Heart right ventricle (tissue), 16 donors: Measurements from ENCODE around the gene WASL. TPM values are rescaled to one million over a fixed set of nuclear protein-coding genes. Genes with fewer than 3 reads are reported as not detected.
A peak's percentile ranks its signal among the peaks of the same experiment; 100 is the strongest.

ENCODE experiments used
- ATAC-seq, 8 donors: fragments of 200-7000 bp; cut with Tn5 transposase; one replicate each; pipeline ENCODE4 v1.9.1; 2020; ENCODE audit warnings: mild to moderate bottlenecking in 8 of 8, moderate library complexity in 8 of 8, moderate number of reproducible peaks in 1 of 8
- DNase-seq, 2 donors: peaks; one replicate each; pipeline ENCODE4 v3.0.0-alpha.2; 2020
- H3K27ac ChIP-seq, 10 donors: fragments of 200-600 bp; sonication (generic) in 2 of 10; one replicate each; pipeline versions ENCODE4 v1.5.0 to v1.8.0; 2020 to 2022; ENCODE audit warnings: mild to moderate bottlenecking in 3 of 10
- H3K27me3 ChIP-seq, 7 donors: fragments of 200-600 bp; one replicate each; pipeline ENCODE4 v1.8.0; 2021 to 2022; ENCODE audit warnings: mild to moderate bottlenecking in 2 of 7
- H3K36me3 ChIP-seq, 9 donors: fragments of 200-600 bp; sonication (generic) in 1 of 9; one replicate each; pipeline versions ENCODE4 v1.5.0 to v1.8.0; 2020 to 2022; ENCODE audit warnings: mild to moderate bottlenecking in 2 of 9
- H3K4me1 ChIP-seq, 9 donors: fragments of 200-600 bp; sonication (generic) in 1 of 9; one replicate each; pipeline versions ENCODE4 v1.5.0 to v1.8.0; 2020 to 2022; ENCODE audit warnings: mild to moderate bottlenecking in 4 of 9
- H3K4me3 ChIP-seq, 10 donors: fragments of 200-600 bp; sonication (generic) in 2 of 10; one replicate each; pipeline versions ENCODE4 v1.5.0 to v1.8.0; 2020 to 2022; ENCODE audit warnings: mild to moderate bottlenecking in 7 of 10, moderate library complexity in 2 of 10
- H3K9me3 ChIP-seq, 11 donors: fragments of 200-600 bp in 10 of 11; sonication (generic) in 2 of 11; one replicate each; pipeline versions ENCODE4 v1.5.0 to v1.8.0; 2013 to 2022; ENCODE audit warnings: mild to moderate bottlenecking in 2 of 11, control low read depth in 1 of 11, moderate library complexity in 1 of 11
- WGBS, 2 donors: extraction: QIAGEN DNeasy Blood & Tissue Kit; methylation state at CpG; one replicate each; pipeline ENCODE4 v1.1.7; 2013; ENCODE audit warnings: inconsistent platforms in 1 of 2; 5-methylcytosine and 5-hydroxymethylcytosine counted together
- intact Hi-C, 10 donors: fragments of 100-400 bp; cut with DNase I; formaldehyde crosslinking; loops; one replicate each; pipeline versions ENCODE4 v1.11.1 to v1.14.2; 2022
- polyA plus RNA-seq, 2 donors: library from polyadenylated mRNA; stranded (reverse); fragments of 200-250 nt; gene quantifications; one replicate each; pipeline ENCODE4 v1.2.3, GENCODE V29; 2013
- total RNA-seq, 10 donors: library from RNA; stranded (reverse); fragmentation: NEBNext Ultra II Directional in 3 of 10; extraction: Animal tissue kit (Norgen Biotek cat#: 25700) in 3 of 10; gene quantifications; one replicate each; pipeline versions ENCODE4 v1.2.1 to v1.2.4, GENCODE V29; 2021 to 2023
- TF ChIP-seq, protein P1 (sequence below), 9 donors: fragments of 200-600 bp; sonication (generic) in 2 of 9; IDR thresholded peaks; one replicate each; pipeline versions ENCODE4 v1.5.0 to v1.8.0; 2021 to 2022; ENCODE audit warnings: antibody characterized with exemption in 9 of 9, mild to moderate bottlenecking in 5 of 9, moderate library complexity in 1 of 9
- donor health status: Arrhythmogenic right ventricular cardiomyopathy.
- donor health status: ischemic (EF 13 %, LVEDD 7.1; RV severe dilation, severe dysfunction).
- donor health status: healthy with polysubstance abuse.
- donor health status: DM: no; HTN: yes; CAD: no.
- donor health status: DM: no; HTN: no; CAD: no.
- donor health status: ischemic (EF 25% LVEDD 6.9; RV normal size, moderate dysfunction).
- donor health status: ischemic (EF 25% LVEDD 5.7; RV mildly dilated, moderate dysfunction).
- donor health status: healthy.
- donor health status: DM: yes; HTN: yes; CAD: no.
- donor health status: Ischemic cardiomyopathy.
- donor health status: ischemic (EF 35%, LVEDD 5.7; RV mildly dilated, moderate dysfunction).
- donor health status: nonischemic (EF 11% LVEDD 7.7; RV severe dilation, severe dysfunction).
- donor health status: DM: yes; HTN: yes; CAD: no.
- donor health status: PGD.
- donor health status: ischemic (EF 29% LVEDD 5.4; RV normal size, mild dysfunction).
- donor health status: nonischemic (EF 23%, LVEDD 6.1; RV moderate dilation, normal function).

The WASL gene
- total and polyA plus RNA-seq, 12 donors = 10.7 to 30.0 (median 24.8) TPM

DNA sequence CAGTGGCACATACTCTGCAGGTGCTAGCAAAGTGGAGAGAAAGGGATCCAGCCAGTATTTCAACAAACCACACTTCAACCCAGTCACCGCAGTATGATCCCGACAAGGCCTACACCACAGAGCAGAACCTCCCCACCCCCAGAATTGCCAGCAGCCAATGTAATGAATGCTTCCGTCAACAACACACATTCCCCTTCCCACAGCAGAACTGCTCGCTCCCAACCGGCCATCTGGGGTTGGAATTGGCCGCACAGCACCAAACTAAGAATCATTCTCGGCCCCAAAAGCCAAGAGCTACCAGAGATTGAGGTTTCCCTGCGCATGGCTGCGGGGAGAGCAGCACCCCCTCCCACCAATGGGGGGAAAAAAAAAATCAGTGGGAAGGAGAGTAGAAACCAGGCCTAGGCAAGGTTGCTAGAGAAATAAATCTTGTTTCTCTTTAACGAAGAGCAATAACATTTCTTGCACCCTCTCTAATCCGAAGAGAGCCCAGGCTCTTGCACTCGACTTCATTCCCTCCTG, 1.1 kb downstream of the WASL start:
- peak overlapping the region; percentile 80 to 95 (median 89) for H3K4me3 ChIP-seq
- TF ChIP-seq, protein P1, sequence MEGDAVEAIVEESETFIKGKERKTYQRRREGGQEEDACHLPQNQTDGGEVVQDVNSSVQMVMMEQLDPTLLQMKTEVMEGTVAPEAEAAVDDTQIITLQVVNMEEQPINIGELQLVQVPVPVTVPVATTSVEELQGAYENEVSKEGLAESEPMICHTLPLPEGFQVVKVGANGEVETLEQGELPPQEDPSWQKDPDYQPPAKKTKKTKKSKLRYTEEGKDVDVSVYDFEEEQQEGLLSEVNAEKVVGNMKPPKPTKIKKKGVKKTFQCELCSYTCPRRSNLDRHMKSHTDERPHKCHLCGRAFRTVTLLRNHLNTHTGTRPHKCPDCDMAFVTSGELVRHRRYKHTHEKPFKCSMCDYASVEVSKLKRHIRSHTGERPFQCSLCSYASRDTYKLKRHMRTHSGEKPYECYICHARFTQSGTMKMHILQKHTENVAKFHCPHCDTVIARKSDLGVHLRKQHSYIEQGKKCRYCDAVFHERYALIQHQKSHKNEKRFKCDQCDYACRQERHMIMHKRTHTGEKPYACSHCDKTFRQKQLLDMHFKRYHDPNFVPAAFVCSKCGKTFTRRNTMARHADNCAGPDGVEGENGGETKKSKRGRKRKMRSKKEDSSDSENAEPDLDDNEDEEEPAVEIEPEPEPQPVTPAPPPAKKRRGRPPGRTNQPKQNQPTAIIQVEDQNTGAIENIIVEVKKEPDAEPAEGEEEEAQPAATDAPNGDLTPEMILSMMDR (IDR thresholded peaks at IDR 0.05) = no peak
- 0% methylated on average over 12 of the region's 12 CpGs for WGBS, 2 donors
- peaks cover 0 to 85% (median 68%) of the 10 kb centered on the region in 9 donors for H3K4me1 ChIP-seq
- H3K27ac ChIP-seq = peak overlapping the region; percentile 94 to 99 (median 98)
- intact Hi-C loops = loop anchor here in 5 of 10 donors (2.0 to 10.0 kb wide), 8 partner anchors 35 to 193 kb away; partner anchors contain the start of gene NDUFA5 (in 3 of the 5)
- H3K9me3 ChIP-seq = no peaks in the 10 kb centered on the region
- H3K27me3 ChIP-seq = no peaks in the 10 kb centered on the region
- no peaks in the 10 kb centered on the region for H3K36me3 ChIP-seq
- ATAC-seq (peak in 7 of 8 donors; percentile 12 to 53 (median 42)), DNase-seq (peak; percentile 26 to 66)

DNA sequence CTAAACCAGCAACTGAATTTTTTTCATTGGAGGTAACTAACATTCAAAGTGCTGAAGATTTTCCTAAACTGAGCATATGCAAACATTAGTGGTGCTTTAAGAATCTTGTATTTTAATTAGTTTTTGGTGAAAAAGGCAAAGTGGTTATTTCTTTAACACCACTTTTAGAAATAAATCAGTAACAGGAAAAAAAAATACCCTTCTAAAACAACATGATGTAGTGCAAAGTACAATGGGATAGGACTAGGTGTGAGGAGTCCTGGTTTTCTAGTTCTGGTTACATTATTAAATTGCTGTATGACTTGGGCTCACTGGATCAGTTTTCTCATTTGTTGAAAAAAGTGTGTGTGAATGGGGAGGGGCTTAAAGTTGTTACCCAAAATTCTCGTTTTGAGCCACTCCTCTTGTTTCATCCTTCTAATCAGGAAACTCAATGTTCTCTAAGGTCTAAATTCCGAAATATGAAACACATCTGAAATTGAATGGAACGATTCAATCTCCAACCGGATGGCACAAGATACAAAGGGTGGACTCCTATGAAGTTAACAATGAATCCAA, 1.8 kb downstream of the WASL start:
- Histone ChIP-seq H3K4me3 (peak overlapping the region in 9 of 10 donors; percentile 80 to 95 (median 90)), H3K36me3 (no peaks in the 10 kb centered on the region), H3K27me3 (no peaks in the 10 kb centered on the region), H3K4me1 (peaks cover 0 to 85% (median 72%) of the 10 kb centered on the region in 9 donors), H3K27ac (peak overlapping the region in 8 of 10 donors; percentile 95 to 99 (median 98)), H3K9me3 (no peaks in the 10 kb centered on the region)
- TF ChIP-seq, protein P1 (IDR thresholded peaks at IDR 0.05) = no peak
- WGBS, 2 donors = 12 to 13% methylated on average over 4 of the region's 4 CpGs
- intact Hi-C loops = loop anchor here in 5 of 10 donors (5.0 to 10.0 kb wide), 7 partner anchors 35 to 192 kb away; partner anchors contain the start of gene NDUFA5 (in 2 of the 5)
- DNase-seq (no peak), ATAC-seq (no peak)

DNA sequence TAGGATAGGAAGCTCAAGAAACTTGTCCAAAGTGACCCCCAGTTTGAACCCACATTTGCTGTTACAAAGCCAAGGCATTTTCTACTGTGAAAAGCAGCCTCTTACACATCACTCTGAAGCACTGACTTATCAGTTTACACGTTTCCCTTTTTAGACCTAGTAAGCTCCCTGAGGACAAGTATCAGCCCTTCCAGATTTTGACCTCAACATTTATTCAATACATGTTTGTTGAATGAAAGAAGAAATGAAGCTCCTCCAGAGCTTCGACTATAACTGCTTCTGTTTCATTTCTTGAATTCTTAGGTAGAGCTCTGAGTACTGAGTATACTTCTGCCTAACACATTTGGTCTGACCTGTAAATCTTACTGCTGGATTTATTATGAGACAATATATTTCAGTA, 2.7 kb downstream of the WASL start:
- intact Hi-C loops = loop anchor here in 5 of 10 donors (5.0 to 10.0 kb wide), 7 partner anchors 34 to 191 kb away; partner anchors contain the start of gene NDUFA5 (in 2 of the 5)
- Histone ChIP-seq H3K27ac (peak overlapping the region in 3 of 10 donors; percentile 6 to 98 (median 98)), H3K27me3 (no peaks in the 10 kb centered on the region), H3K9me3 (no peaks in the 10 kb centered on the region), H3K4me1 (peaks cover 0 to 85% (median 74%) of the 10 kb centered on the region in 9 donors), H3K36me3 (no peaks in the 10 kb centered on the region), H3K4me3 (peak overlapping the region in 3 of 10 donors; percentile 83 to 88 (median 87))
- ATAC-seq (no peak), DNase-seq (no peak)
- TF ChIP-seq, protein P1 (IDR thresholded peaks at IDR 0.05) = no peak
- 30 to 32% methylated on average over 2 of the region's 2 CpGs for WGBS, 2 donors

DNA sequence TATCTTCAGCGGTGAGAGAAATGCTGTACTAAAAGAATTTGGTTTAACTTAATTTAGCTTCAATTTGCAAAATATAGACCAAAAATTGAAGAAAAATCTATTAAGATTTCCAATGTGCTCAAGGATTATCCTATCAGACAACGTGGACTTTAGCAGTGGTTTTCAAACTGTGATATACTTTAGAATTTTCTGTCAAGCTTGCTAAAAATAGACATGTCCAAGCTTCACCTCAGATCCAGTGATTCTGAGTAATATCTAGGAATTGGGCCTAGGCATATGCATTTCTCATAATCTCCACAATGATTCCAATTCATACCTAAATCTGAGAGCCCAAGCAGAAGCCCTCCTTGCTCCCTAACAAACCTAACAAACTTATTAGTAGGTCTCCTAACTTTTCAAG, 3.4 kb downstream of the WASL start:
- Histone ChIP-seq H3K36me3 (no peaks in the 10 kb centered on the region), H3K4me1 (peaks cover 0 to 85% (median 75%) of the 10 kb centered on the region in 9 donors), H3K4me3 (no peak overlapping the region), H3K27me3 (no peaks in the 10 kb centered on the region), H3K9me3 (no peaks in the 10 kb centered on the region), H3K27ac (peak overlapping the region in 1 of 10 donors; percentile 6)
- ATAC-seq = no peak
- intact Hi-C loops = loop anchor here in 5 of 10 donors (5.0 to 10.0 kb wide), 7 partner anchors 33 to 191 kb away; partner anchors contain the start of gene NDUFA5 (in 2 of the 5)
- WGBS, 2 donors = 52 to 61% methylated on average over 2 of the region's 2 CpGs
- DNase-seq = no peak
- TF ChIP-seq, protein P1 (IDR thresholded peaks at IDR 0.05) = no peak
